ENCODE results near the gene INSM2. TPM values are rescaled to one million over a fixed set of nuclear protein-coding genes. Genes with fewer than 3 reads are reported as not detected.

INSM2 gene
- total and polyA plus RNA-seq, 3 experiments from 2014 or later = 0.07 TPM; not detected in 2

GRCh38 chr14:35556548-35556947, 22.6 kb downstream of the INSM2 start:
- H3K27me3 ChIP-seq (ENCODE audit: insufficient read depth, low read length, poor library complexity, severe bottlenecking) = no peaks in the 10 kb centered on the region
- POLR2A ChIA-PET = no interaction called here
- H3K27ac ChIP-seq (ENCODE audit: low read depth, low read length) = no peak overlapping the region
- H3K4me1 Mint-ChIP-seq = no peaks in the 10 kb centered on the region
- H3K4me1 ChIP-seq (ENCODE audit: insufficient read depth, low read length) = no peaks in the 10 kb centered on the region
- no peaks in the 10 kb centered on the region for H3K9me3 ChIP-seq (ENCODE audit: low read length)
- no peaks in the 10 kb centered on the region for H3K36me3 ChIP-seq (ENCODE audit: insufficient read depth, low read length)
- H3K4me3 ChIP-seq (ENCODE audit: low read length) = no peak overlapping the region
- CTCF ChIA-PET = no interaction called here
- no peak overlapping the region for H3K27ac Mint-ChIP-seq
- no peaks in the 10 kb centered on the region for H3K9me3 Mint-ChIP-seq
- no peak for DNase-seq
- no peaks in the 10 kb centered on the region for H3K27me3 Mint-ChIP-seq
- peaks cover 0 to 15% (median 5%) of the 10 kb centered on the region in 3 donors for H3K36me3 Mint-ChIP-seq
- no peak overlapping the region for H3K4me3 Mint-ChIP-seq

DNA sequence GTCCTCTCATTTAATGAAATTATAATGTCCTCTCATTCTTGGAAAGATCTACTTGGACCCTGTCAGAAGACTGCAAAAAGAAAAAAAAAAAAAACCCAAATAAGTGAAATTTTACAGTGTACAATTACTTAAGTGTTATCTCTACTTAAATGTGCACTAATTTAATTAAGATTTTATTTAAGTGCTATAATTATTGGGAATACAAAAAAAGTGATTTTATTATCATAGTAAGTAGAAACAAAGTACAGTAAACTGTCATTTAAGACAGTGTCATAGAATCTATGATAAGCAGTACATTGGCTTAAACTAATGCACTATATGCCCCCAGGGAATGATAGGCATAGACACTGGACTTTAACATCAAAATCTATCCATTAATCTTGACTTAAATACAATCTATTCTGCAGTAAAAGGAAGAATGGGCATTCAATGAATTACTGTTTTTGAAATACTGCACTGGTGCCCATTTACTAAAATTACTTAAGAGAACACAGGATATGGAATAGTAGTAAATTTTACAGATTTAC, 23.3 kb downstream of the INSM2 start:
- no peaks in the 10 kb centered on the region for H3K9me3 Mint-ChIP-seq

DNA sequence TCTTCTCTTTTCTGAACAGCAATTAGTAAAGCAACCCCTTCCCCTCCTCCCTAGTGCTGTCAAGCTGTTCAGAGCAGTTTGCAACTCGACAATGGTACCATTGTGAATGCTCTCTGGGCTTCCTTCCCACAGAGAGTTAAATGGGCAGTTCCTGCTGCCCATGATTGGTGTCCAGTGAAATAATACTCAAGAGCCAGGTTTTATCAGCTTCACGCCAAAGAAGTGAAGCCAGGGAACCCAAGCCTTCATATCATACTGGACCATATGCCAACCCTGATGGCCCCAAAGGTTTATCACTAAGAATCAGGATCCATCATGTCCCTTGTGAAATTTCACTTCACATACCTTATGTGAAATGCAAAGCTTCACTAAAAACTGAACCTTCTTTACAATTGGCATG, 24.7 kb downstream of the INSM2 start:
- Mint-ChIP-seq H3K27ac (no peak overlapping the region), H3K4me1 (no peaks in the 10 kb centered on the region), H3K4me3 (no peak overlapping the region), H3K36me3 (peaks cover 0 to 22% (median 12%) of the 10 kb centered on the region in 3 donors), H3K9me3 (no peaks in the 10 kb centered on the region), H3K27me3 (peaks cover 0 to 2% of the 10 kb centered on the region in 2 donors)
- no peaks in the 10 kb centered on the region for H3K9me3 ChIP-seq (ENCODE audit: low read length)
- no peak overlapping the region for H3K27ac ChIP-seq (ENCODE audit: low read depth, low read length)
- no peak for DNase-seq
- POLR2A ChIA-PET = no interaction called here
- H3K4me1 ChIP-seq (ENCODE audit: insufficient read depth, low read length) = no peaks in the 10 kb centered on the region
- no peaks in the 10 kb centered on the region for H3K27me3 ChIP-seq (ENCODE audit: insufficient read depth, low read length, poor library complexity, severe bottlenecking)
- H3K36me3 ChIP-seq (ENCODE audit: insufficient read depth, low read length) = no peaks in the 10 kb centered on the region
- CTCF ChIA-PET = no interaction called here
- H3K4me3 ChIP-seq (ENCODE audit: low read length) = no peak overlapping the region

More for the DNA sequence above, 23.3 kb downstream of the INSM2 start:
- ChIA-PET CTCF (no interaction called here), POLR2A (no interaction called here)
- Histone ChIP-seq H3K36me3 (ENCODE audit: insufficient read depth, low read length) (no peaks in the 10 kb centered on the region), H3K4me1 (ENCODE audit: insufficient read depth, low read length) (no peaks in the 10 kb centered on the region), H3K4me3 (ENCODE audit: low read length) (no peak overlapping the region), H3K9me3 (ENCODE audit: low read length) (no peaks in the 10 kb centered on the region), H3K27me3 (ENCODE audit: insufficient read depth, low read length, poor library complexity, severe bottlenecking) (no peaks in the 10 kb centered on the region), H3K27ac (ENCODE audit: low read depth, low read length) (no peak overlapping the region)
- Mint-ChIP-seq H3K27ac (no peak overlapping the region), H3K36me3 (peaks cover 0 to 15% (median 7%) of the 10 kb centered on the region in 3 donors), H3K4me3 (no peak overlapping the region), H3K27me3 (peaks cover 0 to under 1% of the 10 kb centered on the region in 2 donors), H3K4me1 (no peaks in the 10 kb centered on the region)
- no peak for DNase-seq

- POLR2A ChIA-PET = no interaction called here
- CTCF ChIA-PET = no interaction called here
- Mint-ChIP-seq H3K4me1 (no peaks in the 10 kb centered on the region), H3K9me3 (no peaks in the 10 kb centered on the region), H3K4me3 (no peak overlapping the region), H3K36me3 (peaks cover 0 to 37% (median 21%) of the 10 kb centered on the region in 3 donors), H3K27me3 (peaks cover 0 to 2% of the 10 kb centered on the region in 2 donors), H3K27ac (no peak overlapping the region)
- Histone ChIP-seq H3K36me3 (ENCODE audit: insufficient read depth, low read length) (no peaks in the 10 kb centered on the region), H3K4me3 (ENCODE audit: low read length) (no peak overlapping the region), H3K27me3 (ENCODE audit: insufficient read depth, low read length, poor library complexity, severe bottlenecking) (no peaks in the 10 kb centered on the region), H3K9me3 (ENCODE audit: low read length) (no peaks in the 10 kb centered on the region), H3K27ac (ENCODE audit: low read depth, low read length) (no peak overlapping the region), H3K4me1 (ENCODE audit: insufficient read depth, low read length) (no peaks in the 10 kb centered on the region)
- DNase-seq = no peak
These were observed 32.0 kb downstream of the INSM2 start for GRCh38 chr14:35565871-35566464.

DNA sequence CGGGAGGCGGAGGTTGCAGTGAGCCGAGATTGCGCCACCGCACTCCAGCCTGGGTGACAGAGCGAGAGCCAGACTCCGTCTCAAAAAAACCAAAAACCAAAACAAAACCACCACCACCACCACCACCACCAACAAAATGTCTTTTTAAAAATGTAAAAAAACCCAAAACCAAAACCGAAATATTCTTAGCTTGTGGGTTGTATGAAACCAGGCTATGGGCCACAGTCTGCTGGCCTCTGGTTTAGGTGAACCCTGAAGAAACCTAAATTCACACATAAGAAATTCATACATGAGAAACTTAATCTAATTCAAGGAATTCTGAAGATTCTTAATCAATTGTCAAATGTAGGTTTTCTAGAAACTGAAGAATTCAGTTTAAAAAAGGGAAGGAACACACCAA, 37.6 kb downstream of the INSM2 start:
- POLR2A ChIA-PET = no interaction called here
- no peaks in the 10 kb centered on the region for H3K4me1 ChIP-seq (ENCODE audit: insufficient read depth, low read length)
- CTCF ChIA-PET = no interaction called here

GRCh38 chr14:35573911-35574310, 39.9 kb downstream of the INSM2 start:
- Histone ChIP-seq H3K9me3 (ENCODE audit: low read length) (no peaks in the 10 kb centered on the region), H3K4me1 (ENCODE audit: insufficient read depth, low read length) (no peaks in the 10 kb centered on the region), H3K27ac (ENCODE audit: low read depth, low read length) (no peak overlapping the region), H3K4me3 (ENCODE audit: low read length) (no peak overlapping the region), H3K27me3 (ENCODE audit: insufficient read depth, low read length, poor library complexity, severe bottlenecking) (no peaks in the 10 kb centered on the region), H3K36me3 (ENCODE audit: insufficient read depth, low read length) (no peaks in the 10 kb centered on the region)
- Mint-ChIP-seq H3K27me3 (no peaks in the 10 kb centered on the region), H3K4me3 (no peak overlapping the region), H3K36me3 (peaks cover 4 to 29% (median 12%) of the 10 kb centered on the region in 3 donors), H3K9me3 (no peaks in the 10 kb centered on the region), H3K27ac (no peak overlapping the region), H3K4me1 (no peaks in the 10 kb centered on the region)
- CTCF ChIA-PET = no interaction called here
- DNase-seq = no peak
- POLR2A ChIA-PET = no interaction called here

More for the DNA sequence above, 37.6 kb downstream of the INSM2 start:
- H3K27ac ChIP-seq (ENCODE audit: low read depth, low read length) = no peak overlapping the region
- H3K4me3 Mint-ChIP-seq = no peak overlapping the region
- H3K36me3 ChIP-seq (ENCODE audit: insufficient read depth, low read length) = no peaks in the 10 kb centered on the region
- H3K4me1 Mint-ChIP-seq = no peaks in the 10 kb centered on the region
- no peak overlapping the region for H3K27ac Mint-ChIP-seq
- H3K27me3 ChIP-seq (ENCODE audit: insufficient read depth, low read length, poor library complexity, severe bottlenecking) = no peaks in the 10 kb centered on the region
- H3K36me3 Mint-ChIP-seq = peaks cover 0 to 40% (median 14%) of the 10 kb centered on the region in 3 donors
- no peaks in the 10 kb centered on the region for H3K27me3 Mint-ChIP-seq
- no peaks in the 10 kb centered on the region for H3K9me3 ChIP-seq (ENCODE audit: low read length)
- no peaks in the 10 kb centered on the region for H3K9me3 Mint-ChIP-seq
- H3K4me3 ChIP-seq (ENCODE audit: low read length) = no peak overlapping the region
- DNase-seq = no peak

DNA sequence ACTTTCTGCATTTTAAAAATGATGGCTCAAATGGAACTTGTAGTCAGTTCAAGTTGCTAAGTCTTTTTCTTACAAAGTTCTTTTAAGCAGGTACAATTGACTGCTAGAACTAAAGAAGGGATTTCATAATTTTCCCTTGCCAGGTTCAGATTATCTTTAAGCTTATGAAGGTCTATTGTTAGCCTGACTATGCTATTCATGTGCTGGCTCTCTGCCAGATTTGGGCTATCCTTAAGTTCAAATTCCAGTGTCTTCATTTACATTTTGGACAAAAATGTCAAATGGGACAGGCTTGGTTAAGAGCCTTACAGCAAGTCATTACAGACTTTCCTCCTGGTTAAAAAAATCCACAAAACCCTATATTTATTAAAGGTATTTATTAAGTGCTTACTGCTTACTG, 42.3 kb downstream of the INSM2 start:
- Mint-ChIP-seq H3K27me3 (no peaks in the 10 kb centered on the region), H3K9me3 (no peaks in the 10 kb centered on the region), H3K4me1 (no peaks in the 10 kb centered on the region), H3K4me3 (no peak overlapping the region), H3K27ac (no peak overlapping the region), H3K36me3 (peaks cover 7 to 26% (median 12%) of the 10 kb centered on the region in 3 donors)
- Histone ChIP-seq H3K4me3 (ENCODE audit: low read length) (no peak overlapping the region), H3K4me1 (ENCODE audit: insufficient read depth, low read length) (no peaks in the 10 kb centered on the region), H3K27ac (ENCODE audit: low read depth, low read length) (no peak overlapping the region), H3K27me3 (ENCODE audit: insufficient read depth, low read length, poor library complexity, severe bottlenecking) (no peaks in the 10 kb centered on the region), H3K9me3 (ENCODE audit: low read length) (no peaks in the 10 kb centered on the region), H3K36me3 (ENCODE audit: insufficient read depth, low read length) (no peaks in the 10 kb centered on the region)
- no peak for DNase-seq
- ChIA-PET POLR2A (no interaction called here), CTCF (no interaction called here)

DNA sequence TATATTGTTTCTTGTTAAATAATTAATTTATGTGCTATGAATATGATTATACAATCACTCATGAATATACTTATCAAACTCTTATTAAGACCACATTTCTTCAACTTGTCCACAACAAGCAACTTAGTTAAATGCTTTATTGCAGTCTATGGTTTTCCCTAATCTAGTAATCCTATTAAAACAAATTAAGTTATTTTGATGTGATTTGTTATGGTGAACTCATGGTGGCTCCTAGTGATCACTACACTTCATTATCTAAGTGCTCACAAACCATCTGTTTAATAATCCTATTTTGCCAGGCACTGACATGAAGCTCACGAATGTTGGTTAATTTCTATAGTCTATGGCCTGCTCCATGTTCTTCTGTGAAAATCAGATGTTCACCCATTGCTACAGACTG, 42.9 kb downstream of the INSM2 start:
- ChIA-PET CTCF (no interaction called here), POLR2A (no interaction called here)
- no peaks in the 10 kb centered on the region for H3K36me3 ChIP-seq (ENCODE audit: insufficient read depth, low read length)
- H3K36me3 Mint-ChIP-seq = peaks cover 7 to 27% (median 13%) of the 10 kb centered on the region in 3 donors
- no peaks in the 10 kb centered on the region for H3K4me1 Mint-ChIP-seq
- H3K4me3 ChIP-seq (ENCODE audit: low read length) = no peak overlapping the region
- H3K27ac ChIP-seq (ENCODE audit: low read depth, low read length) = no peak overlapping the region
- no peaks in the 10 kb centered on the region for H3K27me3 Mint-ChIP-seq
- H3K4me1 ChIP-seq (ENCODE audit: insufficient read depth, low read length) = no peaks in the 10 kb centered on the region
- no peaks in the 10 kb centered on the region for H3K9me3 ChIP-seq (ENCODE audit: low read length)
- H3K9me3 Mint-ChIP-seq = no peaks in the 10 kb centered on the region
- no peak overlapping the region for H3K27ac Mint-ChIP-seq
- H3K27me3 ChIP-seq (ENCODE audit: insufficient read depth, low read length, poor library complexity, severe bottlenecking) = no peaks in the 10 kb centered on the region
- H3K4me3 Mint-ChIP-seq = no peak overlapping the region
- no peak for DNase-seq

All from CD8-positive, alpha-beta memory T cell (primary cell).